Daoy (cell line): ENCODE results near the gene ZNF467. TPM values are rescaled to one million over a fixed set of nuclear protein-coding genes. Genes with fewer than 3 reads are reported as not detected.
A peak's percentile ranks its signal among the peaks of the same experiment; 100 is the strongest.

Experiments
- DNase-seq: peaks from one replicate; pipeline ENCODE4 v3.0.0-alpha.2; 2015; ENCODE audit warnings: low read depth
- total RNA-seq: library from RNA; depleted of rRNA; stranded (reverse); fragments of >200 nt; shearing (Covaris generic); gene quantifications from 2 replicates; pipeline ENCODE4 v1.2.3, GENCODE V29; 2014

ZNF467 gene
- total RNA-seq, 1 experiment from 2014 or later = 0.34 TPM

- no peak for DNase-seq
These were observed 990 bp downstream of the ZNF467 start for GRCh38 chr7:149772241-149772955.

GRCh38 chr7:149771720-149772240, 1.6 kb downstream of the ZNF467 start:
- peak; percentile 95 for DNase-seq

GRCh38 chr7:149770728-149771636, 2.4 kb downstream of the ZNF467 start:
- no peak for DNase-seq

- no peak for DNase-seq
These were observed 3.5 kb downstream of the ZNF467 start for GRCh38 chr7:149769915-149770314.

GRCh38 chr7:149768931-149769330, 4.5 kb downstream of the ZNF467 start:
- DNase-seq = no peak

- DNase-seq = no peak
These were observed 6.3 kb downstream of the ZNF467 start for GRCh38 chr7:149767068-149767467.

GRCh38 chr7:149766135-149766675, 7.2 kb downstream of the ZNF467 start:
- DNase-seq = no peak

GRCh38 chr7:149765399-149766121, 7.8 kb downstream of the ZNF467 start:
- no peak for DNase-seq

GRCh38 chr7:149764481-149765398, 8.6 kb downstream of the ZNF467 start:
- DNase-seq = peak; percentile 66

GRCh38 chr7:149763563-149764240, 9.7 kb downstream of the ZNF467 start:
- no peak for DNase-seq

- DNase-seq = no peak
These were observed 10.8 kb downstream of the ZNF467 start for GRCh38 chr7:149762610-149763009.

GRCh38 chr7:149762089-149762488, 11.3 kb downstream of the ZNF467 start:
- no peak for DNase-seq

GRCh38 chr7:149761307-149761706, 12.1 kb downstream of the ZNF467 start:
- DNase-seq = no peak

GRCh38 chr7:149760538-149760937, 12.8 kb downstream of the ZNF467 start:
- DNase-seq = no peak

- DNase-seq = no peak
These were observed 14.1 kb downstream of the ZNF467 start for GRCh38 chr7:149759093-149759860.

- peak; percentile 64 for DNase-seq
These were observed 19.8 kb downstream of the ZNF467 start for GRCh38 chr7:149753375-149754233.

- DNase-seq = no peak
These were observed 20.7 kb downstream of the ZNF467 start for GRCh38 chr7:149752646-149753045.
